A549 (cell line): Measurements from ENCODE around the gene ZBTB16.

ENCODE experiments used
- BHLHE40 ChIP-seq: IDR thresholded peaks from 2 replicates; pipeline ENCODE4 v1.6.1; 2012; ENCODE audit warnings: low read depth, low read length, inconsistent platforms
- CTCF ChIP-seq: fragments of >200 bp; sonication (Bioruptor Twin); formaldehyde crosslinking; IDR thresholded peaks from 3 replicates; pipeline ENCODE4 v1.5.1; 2016
- EP300 ChIP-seq, 2 experiments: fragments of >200 bp; sonication (Bioruptor Twin); formaldehyde crosslinking; IDR thresholded peaks; 2 replicates in 1 of 2; 3 replicates in 1 of 2; pipeline ENCODE4 v1.6.1; 2016 to 2017
- MYC ChIP-seq: IDR thresholded peaks from 2 replicates; pipeline ENCODE4 v1.6.1; 2012; ENCODE audit warnings: mild to moderate bottlenecking, inconsistent platforms, low read length, improper control_type of control experiment, borderline replicate concordance
- POLR2A ChIP-seq: IDR thresholded peaks from 2 replicates; pipeline ENCODE4 v1.6.1; 2012; ENCODE audit warnings: mild to moderate bottlenecking, low read length
- RARB ChIP-seq: fragments of 250-450 bp; sonication (Bioruptor Pico); IDR thresholded peaks from 2 replicates; pipeline ENCODE4 v1.8.0; 2021; ENCODE audit warnings: mild to moderate bottlenecking, moderate library complexity

- no peak for TF ChIP-seq POLR2A
- TF ChIP-seq RARB (CRISPR knock-in tag) = no peak
- TF ChIP-seq MYC = no peak
- TF ChIP-seq CTCF = no peak
- TF ChIP-seq EP300 (IDR thresholded peaks at IDR 0.05) = no peak
- TF ChIP-seq BHLHE40 = no peak
Observed at GRCh38 chr11:114125959-114126358, 66.4 kb downstream of the ZBTB16 start.
